ENCODE measurements around the gene GDF2.

GRCh38 chr10:47372726-47373125 is 50.5 kb downstream of the GDF2 start:
- TF ChIP-seq CTCF (IDR thresholded peaks at IDR 0.05) (no peak), POLR2A (IDR thresholded peaks at IDR 0.05) (no peak)
